ENCODE measurements around the gene SZT2.

GRCh38 chr1:43354471-43354870 is 35.2 kb upstream of the SZT2 start:
- TF ChIP-seq CTCF (conservative IDR thresholded peaks at IDR 0.05 in 1 of 2, IDR thresholded peaks at IDR 0.05 in 1 of 2; ENCODE audit: low read depth in 1 of 2, low read length in 2 of 2) (no peak), EZH2 (IDR thresholded peaks at IDR 0.05; ENCODE audit: low read length, missing control alignments) (no peak)
